Myocyte (in vitro differentiated cells): ENCODE measurements around the gene ARVCF. TPM values are rescaled to one million over a fixed set of nuclear protein-coding genes. Genes with fewer than 3 reads are reported as not detected.

Experiments
- DNase-seq: peaks from one replicate; pipeline ENCODE4 v3.0.0-alpha.2; 2012; ENCODE audit warnings: low read depth
- total RNA-seq: library from RNA; depleted of rRNA; stranded (reverse); fragments of >200 nt; gene quantifications from 2 replicates; pipeline ENCODE4 v1.2.3, GENCODE V29; 2014

ARVCF gene
- total RNA-seq, 1 donor from 2014 or later = 26.2 TPM

GRCh38 chr22:19963863-19964642 is 52.6 kb downstream of the ARVCF start:
- DNase-seq = no peak

GRCh38 chr22:19962909-19963806 is 53.5 kb downstream of the ARVCF start:
- no peak for DNase-seq

GRCh38 chr22:19962246-19962908 is 54.2 kb downstream of the ARVCF start:
- DNase-seq = peak; percentile 81

DNA sequence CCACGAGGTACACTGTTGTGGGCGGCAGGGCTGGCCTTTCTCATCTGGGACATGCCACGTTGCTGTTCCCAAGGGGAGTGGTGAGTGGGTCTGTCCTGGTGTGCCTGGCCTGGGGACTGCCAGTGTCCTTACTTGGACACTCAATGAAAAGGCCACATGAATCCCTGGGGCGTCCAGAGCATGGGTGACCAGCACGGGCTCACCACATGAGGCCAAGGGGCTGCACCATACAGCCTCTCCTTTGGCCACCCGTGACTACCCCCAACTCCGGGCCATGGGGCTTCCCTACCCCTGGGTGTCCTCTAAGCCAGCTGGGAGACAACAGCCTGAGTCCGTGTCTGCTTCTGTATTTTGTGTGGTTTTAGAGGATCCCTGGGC is 54.8 kb downstream of the ARVCF start:
- DNase-seq = no peak

DNA sequence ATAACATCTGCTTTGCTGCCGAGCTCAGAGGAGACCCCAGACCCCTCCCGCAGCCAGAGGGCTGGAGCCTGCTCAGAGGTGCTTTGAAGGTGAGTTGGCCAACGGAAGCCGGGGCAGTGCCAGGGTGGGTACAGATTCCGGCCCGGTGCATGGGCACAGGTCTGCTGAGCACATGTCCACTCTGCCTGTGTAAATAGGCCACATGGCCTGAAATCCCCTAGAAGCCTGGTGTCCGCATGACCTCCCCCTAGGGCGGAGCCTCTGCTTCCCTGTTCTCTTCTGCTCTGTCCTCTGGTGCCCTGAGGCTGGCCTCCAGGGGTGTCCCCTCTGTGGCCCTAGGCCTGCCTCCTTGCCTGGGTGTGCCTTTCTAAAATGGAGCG is 55.4 kb downstream of the ARVCF start:
- no peak for DNase-seq

- no peak for DNase-seq
Observed at GRCh38 chr22:19960491-19961200, 56.0 kb downstream of the ARVCF start.

GRCh38 chr22:19959587-19960490 is 56.8 kb downstream of the ARVCF start:
- DNase-seq = no peak

- no peak for DNase-seq
Observed at GRCh38 chr22:19959043-19959586, 57.5 kb downstream of the ARVCF start.

- peak; percentile 54 for DNase-seq
Observed at GRCh38 chr22:19958083-19959042, 58.3 kb downstream of the ARVCF start.

GRCh38 chr22:19957445-19957844 is 59.2 kb downstream of the ARVCF start:
- DNase-seq = no peak

DNA sequence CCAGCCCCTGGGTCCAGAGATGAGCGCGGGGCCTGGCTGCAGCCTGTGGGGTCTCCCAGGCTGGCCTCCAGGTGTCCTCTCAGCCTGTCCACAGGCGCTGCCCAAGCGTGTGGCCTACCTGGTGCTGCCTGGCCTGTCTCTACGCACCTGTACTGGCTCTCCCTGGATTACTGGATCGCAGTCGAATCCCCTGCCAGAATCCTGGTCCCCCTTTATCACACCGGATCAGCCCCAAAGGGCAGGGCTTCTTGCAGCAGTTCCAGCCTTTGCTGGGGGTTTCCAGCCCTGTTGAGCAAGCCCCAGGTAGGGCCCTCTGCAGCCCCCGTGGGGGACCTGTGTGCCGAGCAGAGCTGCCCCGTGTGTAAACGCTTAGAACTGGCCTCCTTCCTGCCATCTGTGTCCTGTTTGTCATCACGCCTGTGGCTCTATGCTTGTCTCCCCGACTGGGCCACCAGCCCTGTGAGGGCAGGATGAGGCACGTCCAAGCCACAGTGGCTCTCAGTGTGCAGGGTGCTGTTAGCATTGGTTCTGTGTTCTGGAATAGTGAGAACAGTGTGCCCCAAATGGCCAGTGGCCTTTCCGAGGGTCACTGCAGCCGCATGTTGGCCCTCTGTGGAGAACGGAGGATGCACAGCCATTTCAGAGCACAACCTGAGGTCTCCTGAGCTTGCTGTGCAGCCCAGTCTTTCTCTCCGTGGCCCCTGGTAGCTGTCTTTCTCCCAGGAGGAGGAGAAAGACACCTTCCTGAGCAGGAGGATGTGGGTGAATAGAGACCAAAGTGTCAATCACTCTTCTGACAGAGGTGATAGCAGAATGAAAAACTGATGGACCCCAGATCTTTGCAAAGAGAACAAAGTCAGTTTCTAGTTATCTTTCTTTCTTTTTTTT is 61.1 kb downstream of the ARVCF start:
- DNase-seq = no peak

- no peak for DNase-seq
Observed at GRCh38 chr22:19951346-19951745, 65.3 kb downstream of the ARVCF start.

DNA sequence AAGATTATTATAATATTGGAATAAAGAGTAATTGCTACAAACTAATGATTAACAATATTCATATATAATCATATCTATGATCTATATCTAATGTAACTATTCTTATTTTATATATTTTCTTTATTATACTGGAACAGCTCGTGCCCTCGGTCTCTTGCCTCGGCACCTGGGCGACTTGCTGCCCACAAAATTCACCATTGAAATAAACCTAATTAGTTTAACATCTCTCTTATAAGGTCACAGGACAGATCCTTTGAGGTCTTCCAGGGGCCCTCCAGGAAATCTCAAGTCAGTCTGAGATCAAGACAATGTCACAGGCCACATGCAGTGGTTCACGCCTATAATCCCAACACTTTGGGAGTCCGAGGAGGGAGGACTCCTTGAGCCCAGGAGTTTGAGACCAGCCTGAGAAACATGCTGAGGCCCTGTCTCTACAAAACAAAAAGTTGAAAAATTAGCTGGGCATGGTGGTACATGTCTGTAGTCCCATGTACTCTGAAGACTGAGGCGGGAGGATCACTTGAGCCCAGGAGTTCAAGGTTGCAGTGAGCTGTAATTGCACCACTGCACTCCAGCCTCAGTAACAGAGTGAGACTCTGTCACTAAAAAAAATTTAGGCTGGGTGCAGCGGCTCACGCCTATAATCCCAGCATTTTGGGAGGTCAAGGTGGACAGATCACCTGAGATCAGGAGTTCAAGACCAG is 68.4 kb downstream of the ARVCF start:
- no peak for DNase-seq

DNA sequence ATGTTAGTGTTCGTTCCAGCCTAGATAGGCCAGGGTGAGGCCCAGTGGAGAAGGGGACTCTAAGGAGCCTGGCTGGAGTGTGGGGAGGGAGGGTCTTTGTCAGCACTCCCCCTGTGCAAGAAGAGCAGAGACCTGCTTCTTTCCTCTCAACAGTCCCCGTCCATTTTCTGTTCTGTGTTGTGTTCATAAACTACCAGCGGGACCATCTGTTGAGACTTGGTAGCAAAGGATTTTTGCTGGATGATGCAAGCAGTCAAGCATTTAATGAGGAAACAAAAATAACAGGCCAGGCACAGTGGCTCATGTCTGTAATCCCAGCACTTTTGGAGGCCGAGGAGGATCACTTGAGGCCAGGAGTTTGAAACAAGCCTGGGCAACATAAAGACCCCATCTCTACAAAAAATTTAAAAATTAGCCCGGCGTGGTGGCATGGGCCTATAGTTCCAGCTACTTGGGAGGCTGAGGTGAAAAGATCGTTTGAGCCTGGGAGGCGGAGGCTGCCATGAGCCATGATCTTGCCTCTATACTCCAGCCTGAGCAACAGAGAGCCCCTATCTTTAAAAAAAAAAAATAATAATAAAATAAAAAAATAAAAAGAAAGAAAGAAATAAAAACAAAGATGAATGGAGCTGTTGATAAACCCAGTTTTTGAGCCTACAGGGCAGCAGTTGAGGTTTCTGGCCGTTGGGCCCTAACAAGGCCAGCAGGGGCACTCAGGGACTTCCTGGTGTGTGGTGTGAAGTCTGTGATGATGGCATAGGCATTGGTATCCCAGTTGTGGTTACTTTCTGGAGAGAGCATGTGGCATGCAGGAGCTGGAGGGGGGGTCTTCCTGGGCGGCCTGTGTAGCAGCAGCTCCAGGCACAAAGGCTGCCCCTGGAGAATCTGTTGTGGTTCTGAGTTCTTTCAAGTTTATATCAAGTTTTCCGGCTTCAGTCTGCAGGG is 73.3 kb downstream of the ARVCF start:
- peak; percentile 97 for DNase-seq

DNA sequence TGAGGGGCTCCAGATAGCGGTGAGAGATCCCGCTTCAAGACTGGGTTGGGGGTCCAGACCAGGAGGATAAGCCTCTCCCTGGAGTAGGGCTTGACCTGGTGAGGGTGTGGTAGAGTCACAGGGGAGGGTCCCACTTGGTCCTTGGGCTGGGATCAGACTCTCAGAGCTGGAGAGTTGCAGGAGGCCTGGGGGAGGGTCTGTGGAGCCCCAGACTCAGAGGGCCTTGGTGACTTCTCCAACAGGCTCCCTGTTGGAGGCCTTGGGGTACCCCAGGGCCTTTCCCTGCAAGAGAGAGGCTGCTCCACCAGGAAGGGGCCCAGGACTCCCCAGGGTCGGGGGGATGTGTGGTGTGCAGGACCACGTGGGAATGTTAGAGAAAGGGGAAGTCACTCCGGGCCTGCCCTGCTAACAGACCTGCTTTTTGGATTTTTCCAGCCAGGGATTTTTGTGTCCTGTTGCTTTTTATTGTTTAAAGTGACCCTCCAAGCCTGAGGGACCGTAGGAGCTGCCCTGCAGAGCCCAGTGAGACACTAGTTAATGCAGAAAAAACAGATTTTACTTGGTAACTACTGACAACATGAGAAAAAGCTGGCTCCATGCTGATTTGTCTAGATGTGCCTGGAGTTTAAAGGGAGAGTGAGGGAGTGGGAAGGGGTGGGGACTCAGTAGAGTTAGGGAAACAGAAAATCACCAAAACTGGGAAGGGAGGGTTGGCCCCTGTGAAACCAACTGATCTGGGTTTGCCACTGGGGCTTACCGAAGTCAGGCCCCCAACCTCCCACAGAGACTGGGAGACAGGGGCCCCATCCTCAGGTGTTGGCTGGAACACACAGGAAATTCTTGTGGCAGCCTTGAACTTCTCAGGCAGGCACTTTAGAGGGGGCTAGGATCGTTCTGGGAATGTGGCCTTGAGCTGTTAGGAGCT is 74.2 kb downstream of the ARVCF start:
- peak; percentile 78 for DNase-seq
